ENCODE data around the gene LMBRD2.
"Not testable (repeated sequence)": the region's sequence is repeated elsewhere in the genome, so short reads cannot be mapped to it uniquely, and the experiment has no call there.

The LMBRD2 gene

GRCh38 chr5:36161361-36161760 is 9.7 kb upstream of the LMBRD2 start:
- no peak for DNase-seq

DNA sequence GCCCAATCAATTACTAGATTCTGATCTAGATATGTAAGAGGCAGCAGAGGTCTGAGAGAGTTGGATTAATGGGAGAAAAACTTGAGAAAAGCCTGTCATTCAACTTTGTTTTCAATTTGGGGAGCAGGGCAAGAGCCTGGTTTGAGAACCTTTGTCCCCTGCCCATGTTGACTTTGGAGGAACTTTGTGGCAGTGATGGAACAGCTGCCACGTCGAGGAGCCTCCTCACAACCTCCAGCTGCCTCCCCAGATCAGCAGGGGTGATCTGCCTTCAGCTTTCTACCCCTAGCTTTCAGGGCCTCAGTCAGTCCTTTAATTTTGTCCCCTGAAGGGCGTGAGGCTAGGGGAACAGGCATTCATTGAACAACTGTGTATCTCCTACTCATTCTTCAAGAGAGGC is 8.9 kb upstream of the LMBRD2 start:
- no peak for DNase-seq

- no peak for DNase-seq
Observed at GRCh38 chr5:36158144-36158543, 6.5 kb upstream of the LMBRD2 start.

- no peak for DNase-seq
Observed at GRCh38 chr5:36156619-36157018, 4.9 kb upstream of the LMBRD2 start.

- DNase-seq = no peak
Observed at GRCh38 chr5:36156121-36156601, 4.5 kb upstream of the LMBRD2 start.

DNA sequence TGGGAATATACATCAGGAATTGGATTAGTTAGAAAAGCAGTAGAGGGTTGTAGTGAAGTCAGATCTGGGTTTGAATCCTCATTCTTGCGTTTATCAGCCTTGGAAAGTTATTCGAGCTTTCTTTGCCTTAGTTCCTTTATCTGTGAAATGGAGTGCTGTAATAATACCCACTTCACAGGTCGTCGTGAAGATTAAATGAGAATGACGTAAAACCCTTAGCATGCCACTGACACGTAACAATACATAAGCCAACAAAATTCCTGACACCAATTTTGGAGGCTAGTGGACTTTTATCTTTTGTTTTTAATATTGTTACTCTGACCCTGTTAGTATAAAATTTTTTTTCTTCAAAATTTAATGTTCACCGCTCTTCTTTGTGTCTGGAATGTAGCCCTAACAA is 3.6 kb upstream of the LMBRD2 start:
- no peak for DNase-seq

DNA sequence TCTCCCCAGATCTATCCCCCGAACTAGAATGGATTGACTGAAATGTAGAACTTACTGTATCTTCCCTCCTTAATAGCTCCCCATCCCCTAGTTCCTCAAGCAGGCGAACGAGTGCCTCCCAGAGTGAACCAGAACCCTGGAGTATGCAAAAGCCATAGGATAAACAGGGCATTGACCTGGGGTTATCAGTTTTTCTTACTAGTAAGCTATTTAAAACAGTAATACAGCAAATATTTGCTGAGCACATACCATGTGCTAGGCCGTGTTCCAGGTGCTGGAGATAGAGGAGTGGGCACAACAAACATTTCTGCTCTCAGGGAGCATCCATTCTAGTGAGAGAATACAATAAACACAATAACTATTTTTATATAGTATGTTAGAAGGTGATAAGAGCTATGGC is 2.0 kb upstream of the LMBRD2 start:
- DNase-seq = no peak

DNA sequence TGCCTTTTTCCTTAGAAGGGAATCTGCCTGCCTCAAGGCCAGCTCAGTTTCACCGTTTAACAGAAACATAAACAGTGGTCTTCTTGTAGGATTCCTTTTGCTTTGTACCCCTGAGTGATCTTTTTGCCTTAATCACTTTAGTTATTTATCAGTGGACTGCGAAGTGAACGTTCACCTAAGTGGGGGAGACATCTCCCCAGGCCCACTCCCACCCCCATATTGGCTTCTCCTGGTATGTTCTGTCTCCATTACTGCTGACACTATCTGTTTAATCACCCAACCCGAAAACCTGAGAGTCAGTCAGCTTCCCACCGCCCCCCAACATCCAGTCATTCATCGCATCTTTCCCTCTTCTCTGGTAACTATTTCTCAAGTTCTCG is 1.6 kb upstream of the LMBRD2 start:
- no peak for DNase-seq

GRCh38 chr5:36152324-36153297 is 924 bp upstream of the LMBRD2 start:
- no peak for DNase-seq

GRCh38 chr5:36150676-36151433 is 832 bp downstream of the LMBRD2 start:
- peak in 22 of 51 donors; percentile 7 to 57 (median 26) for DNase-seq

- DNase-seq = no peak
Observed at GRCh38 chr5:36147681-36148080, 4.0 kb downstream of the LMBRD2 start.

DNA sequence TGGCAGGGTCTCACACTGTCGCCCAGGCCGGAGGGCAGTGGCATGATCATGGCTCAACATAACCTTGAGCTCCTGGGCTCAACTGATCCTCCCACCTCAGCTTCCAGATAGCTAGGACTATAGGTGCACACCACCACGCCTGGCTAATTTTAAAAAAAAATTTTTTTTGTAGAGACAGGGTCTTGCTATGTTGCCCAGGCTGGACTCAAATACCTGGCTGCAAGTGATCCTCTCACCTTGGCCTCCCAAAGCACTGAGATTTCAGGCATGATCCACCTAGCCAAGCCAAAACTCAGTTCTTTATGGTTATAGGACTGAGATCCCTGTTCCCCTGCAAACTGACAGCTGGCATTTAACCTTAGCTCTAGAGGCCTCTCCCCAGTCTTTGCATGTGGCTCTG is 5.3 kb downstream of the LMBRD2 start:
- no peak for DNase-seq

DNA sequence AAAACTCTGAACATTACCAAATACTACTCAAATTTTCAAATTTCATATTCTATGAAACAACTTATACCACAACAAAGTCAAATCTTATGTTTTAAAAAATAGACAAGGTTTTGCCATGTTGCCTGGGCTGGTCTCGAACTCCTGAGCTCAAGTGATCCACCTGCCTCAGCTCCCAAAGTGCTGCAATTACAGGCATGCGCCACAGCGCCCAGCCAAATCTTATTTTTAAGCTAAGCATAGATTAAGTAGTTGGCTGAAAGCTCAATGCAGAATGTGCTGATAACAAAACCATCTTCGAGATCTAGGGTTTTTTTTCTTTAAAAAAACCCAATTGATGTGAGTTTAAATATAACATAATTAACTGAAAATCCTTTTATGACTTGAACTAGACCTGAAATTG is 6.4 kb downstream of the LMBRD2 start:
- DNase-seq = no peak

- DNase-seq = no peak
Observed at GRCh38 chr5:36138900-36139683, 12.6 kb downstream of the LMBRD2 start.

DNA sequence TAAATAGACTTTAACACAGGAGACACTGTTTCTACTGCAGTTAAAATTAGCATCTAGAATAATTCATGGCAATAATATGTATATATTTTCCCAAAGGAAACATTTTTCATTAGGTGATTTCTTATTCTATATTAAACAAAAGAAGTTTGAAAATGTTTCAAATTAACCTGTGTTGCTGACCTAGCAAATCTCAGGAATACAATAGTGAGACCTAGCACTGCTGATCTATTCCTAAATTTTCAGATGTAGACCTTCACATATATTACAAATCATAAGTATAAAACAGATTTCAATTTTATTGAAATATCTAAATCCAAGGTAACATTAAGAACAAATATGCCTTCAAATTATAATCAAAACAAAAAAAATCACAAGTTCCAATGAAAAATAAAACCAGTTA is 15.1 kb downstream of the LMBRD2 start:
- no peak for DNase-seq

- DNase-seq = no peak
Observed at GRCh38 chr5:36135988-36136387, 15.7 kb downstream of the LMBRD2 start.

- not testable (repeated sequence) for DNase-seq
Observed at GRCh38 chr5:36133009-36133408, 18.7 kb downstream of the LMBRD2 start.

DNA sequence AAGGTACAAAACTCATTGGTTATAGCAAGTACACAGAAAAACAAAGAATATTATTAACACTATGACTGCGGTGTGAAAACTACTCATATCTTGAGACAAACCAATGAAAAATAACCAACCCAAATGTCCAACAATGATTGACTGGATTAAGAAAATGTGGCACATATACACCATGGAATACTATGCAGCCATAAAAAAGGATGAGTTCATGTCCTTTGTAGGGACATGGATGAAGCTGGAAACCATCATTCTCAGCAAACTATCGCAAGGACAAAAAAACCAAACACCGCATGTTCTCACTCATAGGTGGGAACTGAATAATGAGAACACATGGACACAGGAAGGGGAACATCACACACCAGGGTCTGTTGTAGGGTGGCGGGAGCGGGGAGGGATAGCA is 22.0 kb downstream of the LMBRD2 start:
- not testable (repeated sequence) for DNase-seq

DNA sequence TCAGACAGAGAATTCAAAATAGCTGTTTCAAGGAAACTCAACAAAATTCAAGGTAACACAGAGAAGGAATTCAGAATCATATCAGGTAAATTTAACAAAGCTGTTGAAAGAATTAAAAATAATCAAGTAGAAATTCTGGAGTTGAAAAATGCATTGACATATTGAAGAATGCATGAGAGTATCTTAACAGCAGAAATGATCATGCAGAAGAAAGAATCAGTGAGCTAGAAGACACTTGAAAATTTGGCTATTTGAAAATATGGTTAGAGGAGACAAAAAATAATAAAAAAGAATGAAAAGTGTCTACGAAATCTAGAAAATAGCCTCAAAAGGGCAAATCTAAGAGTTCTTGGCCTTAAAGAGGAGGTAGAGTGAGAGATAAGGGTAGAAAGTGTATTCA is 22.9 kb downstream of the LMBRD2 start:
- DNase-seq = no peak

DNA sequence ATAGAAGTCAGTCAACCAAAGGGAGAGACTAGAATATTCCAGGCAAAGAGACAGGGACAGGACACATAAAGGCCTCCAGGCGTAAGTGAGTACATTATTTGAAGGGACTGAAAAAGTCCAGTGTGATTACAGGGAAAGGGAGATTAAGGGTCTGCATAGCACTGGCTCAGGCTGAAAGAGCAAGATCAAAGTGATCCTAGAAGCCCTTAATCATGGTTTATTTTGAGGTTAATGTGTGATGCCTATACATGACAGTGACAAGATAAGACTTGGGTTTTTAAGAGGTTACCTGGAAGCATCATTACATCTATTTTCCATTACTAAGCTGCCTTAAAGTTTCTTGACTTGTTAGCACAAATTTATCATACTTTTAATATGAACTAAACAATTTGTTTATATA is 25.8 kb downstream of the LMBRD2 start:
- no peak for DNase-seq

DNA sequence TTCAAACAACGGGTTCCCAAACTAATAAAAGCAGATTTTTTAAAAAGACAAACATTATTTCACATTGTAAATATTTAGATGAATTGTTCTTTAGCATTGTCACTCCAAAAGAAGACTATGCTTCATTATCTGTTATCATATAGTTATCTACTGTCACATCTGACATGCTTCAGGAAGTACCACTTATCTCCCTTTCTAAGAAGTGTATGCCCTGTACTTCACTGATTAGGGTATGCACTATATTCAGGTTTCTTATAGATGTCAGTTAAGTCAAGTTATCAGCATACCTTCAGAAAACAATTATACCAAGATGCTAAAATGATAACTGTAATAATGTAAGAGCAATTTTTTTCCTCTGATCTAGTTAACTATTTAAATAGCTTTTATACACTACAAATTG is 40.4 kb downstream of the LMBRD2 start:
- no peak for DNase-seq
